ENCODE results near the gene SRRM3.
"Not testable (repeated sequence)": the region's sequence is repeated elsewhere in the genome, so short reads cannot be mapped to it uniquely, and the experiment has no call there.

SRRM3 gene

DNA sequence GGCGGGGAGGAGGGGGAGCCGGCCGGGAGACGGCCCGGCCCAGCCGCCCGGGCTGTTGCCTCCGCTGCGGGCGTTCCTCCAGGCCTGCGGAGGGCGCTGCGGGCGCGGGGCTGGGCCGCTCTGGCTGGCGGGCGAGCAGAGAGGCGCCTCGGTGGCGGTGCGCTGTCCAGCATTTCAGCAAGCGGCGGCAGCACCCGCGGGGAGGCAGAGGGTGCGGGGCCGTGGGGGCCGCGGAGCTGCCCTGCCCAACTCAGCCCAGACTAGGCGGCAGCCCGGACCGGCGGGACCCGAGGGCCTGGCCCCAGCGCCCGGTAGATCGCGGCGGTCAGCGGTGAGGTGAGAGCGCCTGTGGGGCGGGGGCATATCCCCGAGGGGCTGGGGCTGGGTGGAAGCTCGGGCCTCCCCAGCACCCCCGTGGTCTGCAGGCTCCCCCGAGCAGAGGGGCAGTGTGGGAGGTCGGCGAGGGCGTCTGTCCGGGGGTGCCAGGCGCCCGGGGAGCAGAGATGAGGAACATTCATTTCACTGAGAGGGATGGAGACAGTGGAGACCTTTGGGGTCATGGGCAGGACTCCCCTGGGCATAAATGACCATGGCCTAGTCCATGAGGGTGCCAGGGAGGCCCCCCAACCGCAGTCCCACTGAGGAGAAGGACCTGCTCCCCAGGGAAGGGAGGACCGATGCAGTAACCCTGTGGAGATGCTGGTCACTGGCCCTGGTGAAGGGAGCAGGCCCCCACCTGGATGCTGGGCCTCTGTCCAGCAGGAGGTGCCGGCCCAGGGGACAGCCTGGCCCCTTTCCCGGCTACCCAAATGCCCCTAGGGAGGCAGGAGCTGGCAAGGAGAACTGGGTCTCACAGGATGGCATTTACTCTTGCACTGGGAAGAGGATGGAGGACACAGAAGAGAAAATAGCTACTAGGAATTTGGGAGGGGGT is at the start of gene SRRM3:
TSS of gene SRRM3 (plus strand) at position 165 of the 934 bp plus-strand sequence. CDS start 33,171 bp downstream, outside the sequence.
- DNase-seq, result peak; percentile 50

DNA sequence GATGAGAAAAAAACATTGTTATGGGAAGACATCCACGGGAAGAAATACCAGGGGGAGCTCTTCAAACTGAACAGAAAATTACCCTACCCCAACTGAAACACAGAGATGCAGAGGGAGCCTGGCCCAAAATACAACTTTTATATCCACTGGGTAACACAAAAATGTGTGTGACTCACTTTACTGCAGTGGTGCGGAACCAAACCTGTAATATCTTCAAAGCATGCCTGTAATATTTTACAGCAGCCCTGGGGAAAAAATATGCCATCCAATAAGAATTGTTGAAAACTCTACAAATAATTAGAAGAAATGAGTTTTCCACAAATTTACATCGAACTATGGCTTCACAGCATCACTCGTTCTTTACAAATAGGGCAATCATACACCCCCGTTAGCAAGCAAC is 49.8 kb upstream of the SRRM3 start:
- DNase-seq, result no peak

GRCh38 chr7:76153571-76154230 is 48.0 kb upstream of the SRRM3 start:
- DNase-seq, result not testable (repeated sequence)

- no peak for DNase-seq
These were observed 45.8 kb upstream of the SRRM3 start for GRCh38 chr7:76155938-76156337.

GRCh38 chr7:76156992-76157685 is 44.6 kb upstream of the SRRM3 start:
- DNase-seq, result not testable (repeated sequence)

DNA sequence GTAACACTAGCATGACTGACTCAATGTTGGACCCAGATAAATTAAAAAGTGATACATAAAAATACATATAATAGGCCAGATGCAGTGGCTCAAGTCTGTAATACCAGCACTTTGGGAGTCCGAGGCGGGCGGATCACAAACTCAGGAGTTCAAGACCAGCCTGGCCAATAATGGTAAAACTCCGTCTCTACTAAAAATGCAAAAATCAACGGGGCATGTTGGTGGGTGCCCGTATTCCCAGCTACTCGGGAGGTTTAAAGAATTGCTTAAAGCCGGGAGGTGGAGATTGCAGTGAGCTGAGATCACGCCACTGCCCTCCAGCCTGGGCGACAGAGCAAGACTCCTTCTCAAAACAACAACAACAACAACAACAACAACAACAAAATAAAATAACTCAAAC is 43.3 kb upstream of the SRRM3 start:
- not testable (repeated sequence) for DNase-seq

GRCh38 chr7:76162416-76163170 is 39.1 kb upstream of the SRRM3 start:
- DNase-seq, result not testable (repeated sequence)

GRCh38 chr7:76163812-76164211 is 37.9 kb upstream of the SRRM3 start:
- not testable (repeated sequence) for DNase-seq

DNA sequence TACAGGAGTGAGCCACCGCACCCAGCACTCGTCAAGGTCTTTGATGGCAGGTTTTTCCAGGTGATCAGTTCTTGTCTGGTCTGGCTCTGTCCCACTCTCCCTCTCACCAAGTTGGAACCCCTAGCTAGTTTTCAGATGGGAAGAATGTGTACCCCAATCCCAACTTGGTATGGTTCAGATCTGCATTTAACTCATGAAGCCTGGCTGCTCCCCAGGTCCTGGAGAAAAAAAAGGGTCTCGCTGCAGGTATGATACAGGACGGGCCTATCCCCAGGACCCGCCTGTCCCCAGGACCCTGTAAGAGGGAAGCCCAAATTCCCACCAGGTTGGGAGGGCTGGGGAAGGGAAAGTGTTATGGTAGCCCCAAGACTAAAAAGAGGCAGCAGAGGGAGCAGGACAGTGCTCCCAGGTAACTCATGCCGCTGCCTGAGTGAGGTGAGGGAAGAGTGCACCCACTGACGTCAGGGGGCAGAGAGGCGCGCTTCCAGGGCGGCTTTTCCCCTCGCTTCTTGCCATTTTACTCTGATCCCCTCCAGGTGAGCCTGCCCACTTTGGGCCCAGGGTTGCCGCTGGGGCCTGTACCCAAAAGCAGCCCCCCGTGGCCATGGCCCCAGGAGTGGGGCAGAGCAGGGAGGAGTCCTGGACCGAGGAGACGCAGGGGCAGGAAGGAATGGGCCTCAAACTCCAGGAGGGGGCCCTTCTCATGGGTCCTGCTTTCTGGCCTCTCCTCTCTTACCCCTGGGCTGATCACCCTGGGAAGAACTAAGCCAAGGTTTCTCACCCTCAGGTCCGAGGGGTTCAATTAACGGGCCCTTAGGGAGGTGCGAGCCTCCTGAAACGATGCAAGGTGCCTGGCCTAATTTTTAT is 36.4 kb upstream of the SRRM3 start:
- no peak for DNase-seq

DNA sequence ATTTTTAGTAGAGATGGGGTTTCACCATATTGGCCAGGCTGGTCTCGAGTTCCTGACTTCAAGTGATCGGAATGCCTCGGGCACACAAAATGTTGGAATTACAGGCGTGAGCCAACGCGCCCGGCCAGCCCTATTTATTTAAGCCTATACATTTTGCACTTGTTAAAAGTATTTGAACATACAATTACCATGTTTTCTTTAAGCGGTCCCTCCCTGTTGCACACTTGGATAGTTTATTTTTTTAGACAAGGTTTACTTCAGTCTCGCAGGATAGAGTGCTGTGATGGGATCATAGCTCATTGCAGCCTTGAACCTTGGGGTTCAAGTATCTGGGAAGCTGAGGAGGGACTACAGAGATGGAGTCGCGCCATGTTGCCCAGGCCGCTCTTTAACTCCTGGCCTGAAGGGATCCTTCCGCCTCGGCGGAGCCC is 35.7 kb upstream of the SRRM3 start:
- DNase-seq, result no peak

DNA sequence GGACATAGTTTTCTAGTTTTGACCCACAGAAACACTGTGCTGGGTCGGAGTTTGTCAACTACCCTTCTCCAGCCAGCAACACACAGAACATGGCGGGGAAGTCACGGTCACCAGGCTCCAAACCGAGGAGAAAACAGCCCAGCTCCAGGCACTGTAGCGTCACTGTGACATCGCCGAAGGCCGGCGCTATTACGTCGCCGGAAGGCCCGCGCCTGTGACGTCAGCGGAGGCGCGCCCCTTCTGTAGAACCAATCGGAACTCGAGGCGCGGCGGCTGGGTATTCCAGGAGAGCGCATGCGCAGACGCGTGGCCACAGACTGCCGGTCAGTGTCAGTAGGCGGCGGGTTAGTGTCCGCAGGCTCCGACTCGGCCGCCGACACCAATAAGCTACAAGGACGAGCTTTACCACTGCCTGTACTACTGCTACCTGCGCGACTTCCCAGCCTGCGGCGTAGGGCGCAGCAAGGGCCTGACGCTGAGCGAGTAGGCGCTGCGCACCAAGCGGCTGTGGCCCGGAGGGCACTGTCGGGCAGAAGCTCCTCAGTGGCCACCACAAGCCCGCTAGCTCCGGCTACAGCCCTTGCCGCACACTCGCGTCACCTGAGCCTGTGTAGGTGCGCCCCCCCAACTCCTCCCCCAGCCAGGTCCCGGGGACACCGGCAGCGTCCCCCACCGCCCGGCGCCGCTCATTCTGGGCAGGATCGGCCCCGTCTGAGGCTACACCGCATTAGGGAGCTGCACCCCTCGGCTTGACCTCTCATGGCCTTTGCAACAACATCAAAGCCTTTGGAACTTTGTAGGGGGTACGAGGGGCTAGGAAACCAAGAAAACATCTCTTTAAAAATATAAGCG is 35.1 kb upstream of the SRRM3 start:
- DNase-seq, result peak; percentile 95

- no peak for DNase-seq
These were observed 28.0 kb upstream of the SRRM3 start for GRCh38 chr7:76173566-76174205.

GRCh38 chr7:76176951-76177350 is 24.7 kb upstream of the SRRM3 start:
- not testable (repeated sequence) for DNase-seq

- no peak for DNase-seq
These were observed 22.0 kb upstream of the SRRM3 start for GRCh38 chr7:76179686-76180085.

GRCh38 chr7:76182225-76182960 is 19.3 kb upstream of the SRRM3 start:
- no peak for DNase-seq

DNA sequence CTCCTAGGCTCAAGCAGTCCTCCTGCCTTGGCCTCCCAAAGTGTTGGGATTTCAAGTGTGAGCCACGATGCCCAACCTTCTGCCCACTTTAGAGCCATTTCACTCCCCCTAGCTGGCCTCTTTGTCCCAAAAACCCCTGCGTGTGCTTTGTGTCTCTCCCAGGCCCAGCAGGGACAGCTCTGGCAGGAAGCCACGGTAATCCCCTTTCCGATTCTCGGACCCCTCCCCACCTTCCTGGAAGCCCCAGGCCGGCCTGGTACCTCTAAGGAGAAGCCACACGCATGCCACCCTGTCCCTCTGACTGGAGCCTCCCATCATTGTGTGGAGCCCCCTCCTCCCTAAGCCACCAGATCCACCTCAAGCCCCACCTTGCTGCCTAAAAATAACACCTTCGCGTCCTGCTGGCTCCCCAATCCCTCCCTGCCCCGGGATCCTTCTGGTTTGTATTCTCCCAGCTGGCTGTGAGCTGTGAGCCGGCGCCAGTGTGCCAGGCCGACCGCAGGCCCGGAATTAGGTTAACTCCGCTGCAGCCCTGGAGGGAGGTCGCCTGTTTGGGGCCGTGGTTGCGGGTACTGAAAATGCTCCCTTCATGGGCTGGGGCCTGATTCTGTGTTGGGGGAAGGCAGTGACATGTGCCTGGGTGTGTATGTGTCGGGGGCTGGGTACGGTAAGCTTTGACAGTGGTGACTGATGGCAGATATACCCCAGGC is 16.4 kb upstream of the SRRM3 start:
- no peak for DNase-seq

DNA sequence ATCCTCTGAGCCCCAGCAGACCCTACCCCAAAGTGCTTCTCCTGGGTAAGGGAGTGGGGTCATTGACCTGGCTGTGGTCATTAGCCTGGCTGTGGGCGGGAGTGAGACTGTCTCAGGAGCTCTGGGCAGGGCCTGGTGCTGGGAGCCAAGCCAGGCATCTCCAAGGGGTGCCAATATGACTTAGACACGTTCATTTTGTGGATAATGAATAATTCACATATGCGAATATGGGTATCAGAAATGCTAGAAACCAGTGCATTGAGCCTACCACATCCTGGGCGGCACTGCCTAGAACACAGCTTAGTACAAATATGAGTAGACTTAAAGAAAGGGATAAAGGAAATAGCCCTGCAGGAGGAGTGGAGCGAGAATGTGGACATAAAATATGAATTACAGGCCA is 14.4 kb upstream of the SRRM3 start:
- no peak for DNase-seq

- no peak for DNase-seq
These were observed 12.4 kb upstream of the SRRM3 start for GRCh38 chr7:76189276-76189675.

- DNase-seq, result no peak
These were observed 9.9 kb upstream of the SRRM3 start for GRCh38 chr7:76191783-76192240.
